Measurements from ENCODE around the gene ATP6V1B1.

Gene ATP6V1B1

DNA sequence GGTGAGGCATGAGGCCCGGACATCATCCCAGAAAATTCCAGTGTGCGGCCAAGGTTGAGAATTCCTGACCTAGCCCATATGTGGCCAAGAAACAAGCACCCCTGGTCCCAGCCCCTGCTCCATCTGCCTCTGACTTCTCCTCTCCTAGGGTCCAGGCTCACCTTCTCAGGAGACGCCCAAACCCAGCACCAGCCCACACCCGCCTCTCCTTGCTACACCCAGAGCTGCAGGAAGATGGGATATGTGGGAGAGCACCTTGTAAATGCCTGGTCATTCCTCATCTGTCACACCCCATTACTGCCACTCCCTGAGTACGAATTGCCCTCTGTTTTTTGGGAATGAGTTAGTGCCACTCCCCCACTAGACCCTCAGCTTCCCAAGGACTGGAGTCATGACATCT is 7.3 kb upstream of the ATP6V1B1 start:
- DNase-seq, result no peak

GRCh38 chr2:70930371-70931329 is 5.0 kb upstream of the ATP6V1B1 start:
- no peak for DNase-seq

GRCh38 chr2:70931376-70932000 is 4.2 kb upstream of the ATP6V1B1 start:
- no peak for DNase-seq

DNA sequence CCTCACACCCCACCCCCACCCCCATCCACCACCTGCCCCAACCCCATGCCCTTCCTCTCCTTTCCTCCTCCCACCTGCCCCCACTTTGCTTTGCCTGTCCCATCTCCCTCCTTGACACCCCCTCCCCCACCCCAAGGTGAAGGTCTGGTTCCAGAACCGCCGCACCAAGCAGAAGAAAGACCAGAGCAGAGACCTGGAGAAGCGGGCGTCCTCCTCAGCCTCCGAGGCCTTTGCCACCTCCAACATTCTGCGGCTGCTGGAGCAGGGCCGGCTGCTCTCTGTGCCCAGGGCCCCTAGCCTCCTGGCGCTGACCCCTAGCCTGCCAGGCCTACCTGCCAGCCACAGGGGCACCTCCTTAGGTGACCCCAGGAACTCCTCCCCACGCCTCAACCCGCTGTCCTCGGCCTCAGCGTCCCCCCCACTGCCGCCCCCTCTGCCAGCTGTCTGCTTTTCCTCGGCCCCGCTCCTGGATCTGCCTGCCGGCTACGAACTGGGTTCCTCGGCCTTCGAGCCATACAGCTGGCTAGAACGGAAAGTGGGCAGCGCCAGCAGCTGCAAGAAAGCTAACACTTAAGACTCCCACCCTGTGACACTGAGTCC is 3.0 kb upstream of the ATP6V1B1 start:
- no peak for DNase-seq

GRCh38 chr2:70934981-70935380 is 719 bp upstream of the ATP6V1B1 start:
- DNase-seq, result no peak

DNA sequence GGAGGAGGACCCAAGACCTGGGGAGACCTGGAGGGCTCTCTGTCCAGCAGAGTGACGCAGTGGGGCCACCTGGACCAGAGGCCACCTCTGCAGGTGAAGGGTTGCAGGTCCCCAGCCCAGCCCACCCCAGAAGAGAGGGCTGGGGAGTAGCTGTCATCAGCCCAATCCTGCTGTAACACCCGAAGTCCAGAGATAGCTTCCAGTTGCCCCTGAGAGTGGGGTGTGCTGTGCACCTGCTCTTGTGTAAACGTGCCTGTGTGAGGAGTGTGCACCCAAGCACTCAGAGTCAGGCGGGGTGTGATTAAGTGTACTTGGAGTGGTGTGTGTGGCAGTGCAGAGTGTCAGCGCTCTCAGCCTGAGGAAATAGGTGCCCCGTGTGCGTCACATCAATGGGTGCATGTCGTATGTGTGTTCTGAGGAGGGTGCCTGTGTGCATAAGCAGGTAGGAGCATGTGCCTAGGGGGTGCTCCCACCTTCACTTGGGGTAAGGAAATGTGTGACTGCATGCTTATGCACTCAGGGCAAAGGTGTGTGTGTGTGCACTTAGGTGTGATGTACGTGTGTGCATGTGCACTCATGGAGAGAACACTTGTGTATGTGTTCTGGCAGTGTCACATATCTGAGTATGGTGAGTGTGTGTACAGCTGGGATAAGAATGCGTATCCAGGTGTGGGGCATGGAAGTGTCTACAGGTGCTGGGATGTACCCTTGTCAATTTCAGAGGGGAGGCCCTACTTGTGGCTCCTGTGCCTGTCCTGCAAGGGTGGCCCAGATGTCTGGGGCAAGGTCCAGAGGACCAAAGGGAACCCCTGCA is 672 bp downstream of the ATP6V1B1 start:
- no peak for DNase-seq

DNA sequence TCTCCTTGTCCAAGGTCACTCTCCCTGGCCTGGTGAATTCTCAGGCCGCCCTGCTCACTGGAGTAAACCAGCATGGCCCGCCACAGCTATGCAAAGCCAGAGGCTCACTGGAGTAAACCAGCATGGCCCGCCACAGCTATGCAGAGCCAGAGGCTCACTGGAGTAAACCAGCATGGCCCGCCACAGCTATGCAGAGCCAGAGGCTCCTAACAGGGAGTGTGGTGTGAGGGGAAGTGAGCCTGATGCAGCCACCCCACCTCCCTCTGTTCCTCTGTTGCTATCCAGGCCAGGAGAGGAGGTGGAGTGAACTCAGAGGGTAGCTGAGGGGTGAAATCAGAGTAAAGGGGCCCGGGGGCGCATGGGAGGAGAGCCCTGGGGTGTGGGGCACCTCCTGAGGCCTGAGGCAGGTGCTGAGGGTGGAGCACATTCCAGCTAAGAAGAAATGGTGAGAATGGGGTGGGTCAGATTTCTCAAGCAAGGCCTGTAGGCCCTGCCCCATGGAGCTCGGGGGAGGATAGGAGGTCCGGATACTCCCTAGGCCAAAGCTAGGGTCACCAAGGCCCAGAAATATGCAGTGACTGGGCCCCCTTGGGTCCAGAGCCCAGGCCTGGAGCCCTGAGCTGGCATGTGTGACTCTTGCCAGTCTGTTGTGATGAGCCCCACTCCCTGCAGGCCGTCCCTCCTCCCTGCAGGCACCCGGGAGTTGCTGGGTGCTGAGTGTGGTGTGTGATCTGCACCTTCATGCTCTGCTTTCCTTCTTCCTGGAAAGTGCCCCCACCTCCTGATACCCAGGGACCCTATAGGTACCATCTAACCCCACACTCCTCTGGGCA is 1.5 kb downstream of the ATP6V1B1 start:
- DNase-seq, result no peak

- DNase-seq, result no peak
Measured at GRCh38 chr2:70937866-70938585, 2.3 kb downstream of the ATP6V1B1 start.

DNA sequence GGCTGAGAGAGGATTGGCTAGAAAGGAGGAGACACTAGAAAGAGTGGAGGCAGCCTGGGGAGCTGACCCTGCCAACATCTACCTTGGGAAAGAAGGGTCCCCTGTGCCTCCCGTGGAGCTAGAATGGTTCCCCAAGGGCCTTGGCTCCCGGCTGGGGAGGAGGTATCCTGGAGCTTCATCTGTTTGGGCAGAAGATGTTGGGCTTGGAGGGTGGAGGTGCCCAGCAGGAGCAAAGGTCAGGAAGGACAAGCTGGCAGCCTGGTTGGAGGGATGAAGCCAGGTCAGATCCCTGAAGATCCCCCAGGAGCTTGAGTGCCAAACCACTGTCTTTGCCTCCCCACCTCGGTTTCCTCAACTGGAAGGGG is 2.9 kb downstream of the ATP6V1B1 start:
- no peak for DNase-seq

DNA sequence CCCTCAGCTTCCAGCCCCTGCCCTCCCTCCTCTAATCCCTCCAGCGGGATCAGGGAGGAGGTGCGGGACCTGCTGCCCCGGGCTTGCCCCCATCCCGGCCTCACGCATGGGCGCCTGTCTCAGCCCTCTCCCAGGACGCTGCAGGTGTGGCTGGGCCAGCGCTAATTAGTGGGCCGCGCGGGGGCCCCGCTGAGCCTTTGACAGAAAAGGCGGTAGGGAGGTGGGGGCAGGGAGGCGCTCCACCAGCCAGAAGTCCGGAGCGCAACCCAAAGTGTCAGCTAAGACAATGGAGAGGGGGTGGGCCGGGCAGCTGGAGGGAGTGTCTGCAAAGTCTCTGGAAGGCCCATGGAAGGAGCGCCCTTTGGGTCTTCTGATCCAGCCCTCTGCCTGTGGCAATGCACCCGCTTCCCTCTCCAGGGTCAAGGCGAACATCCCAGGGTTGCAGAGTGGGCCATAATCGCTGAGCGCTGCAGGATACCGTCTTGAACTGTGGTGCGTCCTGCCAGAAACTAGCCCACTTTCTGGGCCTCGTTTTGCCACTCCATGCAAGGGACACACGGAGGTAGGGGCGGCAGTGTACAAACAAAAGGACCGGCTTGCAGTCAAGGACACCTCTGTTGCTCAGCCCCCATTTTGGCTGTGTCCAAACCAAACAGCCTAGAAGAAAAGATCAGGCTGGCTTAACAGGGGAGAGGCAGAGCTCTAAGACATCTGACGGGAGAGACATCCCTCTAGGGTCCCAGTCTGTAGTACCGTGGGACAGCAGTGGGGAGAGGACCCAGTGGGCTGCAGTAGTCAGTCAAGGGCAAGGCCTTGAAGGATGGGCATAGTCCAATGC is 3.5 kb downstream of the ATP6V1B1 start:
- DNase-seq, result no peak

DNA sequence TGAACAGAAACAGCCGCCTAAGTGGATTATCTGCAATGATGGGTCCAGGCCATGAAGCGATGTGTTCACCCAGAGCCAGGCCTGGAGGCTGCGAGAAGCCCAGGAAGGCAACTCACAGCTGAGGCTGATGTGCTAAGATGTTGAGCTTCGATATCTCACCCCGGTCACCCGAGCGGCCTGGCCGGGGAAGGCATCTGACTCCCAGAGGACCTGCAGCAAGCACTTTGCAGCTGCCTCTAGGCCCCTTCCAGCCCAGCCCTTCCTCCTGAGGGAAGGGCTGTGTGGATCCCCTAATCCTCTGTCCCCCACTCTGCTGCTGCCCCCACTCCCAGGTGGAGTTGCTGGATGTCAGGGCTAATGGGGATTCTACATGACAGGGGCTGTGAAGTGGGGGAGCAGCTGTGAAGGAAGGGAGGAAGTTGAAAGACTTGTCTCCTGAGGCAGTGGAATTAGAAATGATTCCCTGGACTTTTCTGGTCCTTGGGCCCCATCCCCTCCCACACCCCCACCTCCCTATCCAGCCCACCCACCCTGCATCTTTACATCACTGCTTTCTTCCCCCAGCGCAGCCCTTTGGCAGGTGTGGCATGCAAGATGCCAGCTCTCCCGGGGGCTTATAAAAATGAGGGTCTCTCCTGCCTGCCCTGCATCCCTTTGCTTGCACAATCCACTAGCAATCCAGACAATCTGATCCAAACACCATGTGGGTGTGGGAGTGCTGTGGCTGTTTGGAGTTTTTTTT is 4.3 kb downstream of the ATP6V1B1 start:
- DNase-seq, result peak; percentile 10

DNA sequence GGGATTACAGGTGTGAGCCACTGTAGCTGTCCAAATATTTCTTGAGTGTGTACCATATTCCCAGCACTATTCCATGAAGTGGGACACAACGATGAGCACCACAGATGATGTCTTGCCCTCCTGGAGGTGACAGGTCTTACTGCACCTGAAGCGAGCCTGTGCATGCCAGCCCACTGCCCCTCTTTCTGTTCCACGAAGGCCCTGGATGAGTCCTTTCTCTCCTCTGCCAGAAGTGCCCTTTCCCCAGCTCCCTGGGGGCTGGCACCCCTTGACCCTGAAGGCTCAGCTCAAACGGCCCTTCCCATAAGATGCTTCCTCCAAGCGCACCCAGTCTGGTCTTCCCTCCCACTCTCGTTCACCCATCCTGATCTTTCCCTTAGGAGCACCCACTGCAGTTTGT is 5.5 kb downstream of the ATP6V1B1 start:
- DNase-seq, result peak; percentile 11

DNA sequence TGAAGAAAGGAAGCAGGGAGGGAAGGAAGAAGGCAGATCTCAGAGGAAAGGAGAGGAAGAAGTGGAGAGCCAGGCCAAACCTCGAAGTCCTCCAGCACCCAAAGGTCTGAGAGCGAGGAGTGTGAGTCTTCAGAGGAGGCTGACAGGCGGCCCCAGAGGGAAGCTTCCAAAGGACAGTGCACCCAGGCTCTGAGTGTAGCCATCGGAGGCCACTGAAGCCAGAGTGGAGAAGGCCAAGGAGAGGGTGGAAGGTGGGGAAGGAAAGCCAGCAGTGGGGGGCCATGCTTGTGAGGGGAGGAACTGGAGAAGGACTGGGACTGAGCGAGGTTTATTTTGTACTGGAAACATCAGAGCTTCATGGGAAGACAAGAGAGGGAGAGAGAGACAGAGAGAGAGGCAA is 6.0 kb downstream of the ATP6V1B1 start:
- DNase-seq, result peak; percentile 1

DNA sequence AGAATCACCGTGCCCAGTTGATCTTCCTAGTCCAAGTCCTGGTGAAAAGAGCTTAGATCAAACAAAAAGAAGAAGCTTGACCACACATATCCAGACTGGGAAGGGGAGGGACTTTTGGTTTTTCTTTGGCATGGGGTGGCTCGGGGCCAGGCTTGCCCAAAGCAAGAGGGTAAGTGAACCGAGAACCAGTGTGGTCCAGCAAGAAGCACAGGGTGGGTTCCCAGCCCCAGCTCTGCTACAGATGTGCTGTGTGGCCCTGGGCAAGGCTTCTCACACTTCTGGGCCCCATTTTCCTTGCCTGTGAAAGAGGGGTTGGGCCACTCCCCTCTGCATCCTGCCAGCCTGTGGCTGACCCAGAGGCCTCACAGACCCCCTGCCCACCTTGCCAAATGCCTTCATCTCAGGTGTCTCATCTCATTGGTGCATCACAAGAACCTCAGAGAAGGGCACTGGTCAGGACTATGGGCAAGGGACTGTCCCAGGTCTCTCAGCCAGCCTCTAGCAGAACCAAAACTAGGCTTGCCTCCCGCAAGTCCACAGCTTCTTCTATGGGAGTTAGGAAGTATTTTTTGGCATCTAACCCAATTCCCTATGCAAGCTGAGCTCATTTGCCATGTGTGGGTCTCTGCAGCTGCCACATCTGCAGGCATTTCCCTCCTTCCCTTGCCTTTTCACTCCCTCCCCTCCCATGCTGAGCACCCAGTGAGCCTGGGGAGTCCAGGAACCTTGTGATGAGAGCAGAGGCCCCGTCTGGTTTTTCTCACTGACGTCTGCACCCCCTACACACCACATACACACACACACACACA is 6.9 kb downstream of the ATP6V1B1 start:
- DNase-seq, result no peak

DNA sequence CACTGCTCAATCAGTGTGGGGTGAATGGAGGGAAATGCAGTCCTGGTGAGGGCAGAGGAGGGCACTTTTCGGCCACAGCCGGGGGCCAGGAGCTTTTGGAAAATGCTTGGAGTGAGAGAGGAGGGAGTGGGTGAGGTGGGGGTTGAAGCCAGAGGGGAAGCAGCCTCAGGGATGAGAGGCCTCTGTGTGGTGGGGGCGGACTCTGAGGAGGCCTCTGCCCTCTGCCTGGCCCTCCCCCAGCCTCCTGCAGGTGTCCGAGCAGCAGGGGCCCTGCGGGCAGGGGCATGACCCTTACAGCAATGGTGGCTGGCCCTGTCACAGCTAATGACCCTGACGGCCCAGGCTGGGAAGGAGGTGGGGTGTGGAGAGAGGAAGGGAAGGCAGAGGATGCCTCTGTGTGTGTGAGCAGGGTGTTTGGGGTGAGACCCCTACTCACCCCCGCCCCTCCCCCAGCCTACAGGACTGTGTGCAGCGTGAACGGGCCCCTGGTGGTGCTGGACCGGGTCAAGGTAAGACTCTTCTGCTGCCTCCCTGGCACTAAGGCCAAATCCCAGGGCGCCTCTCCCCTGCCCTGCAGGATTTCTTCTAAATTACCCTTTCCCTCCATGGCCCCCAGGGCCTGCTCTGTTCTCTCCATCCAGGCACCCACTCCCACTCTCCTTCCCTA is 7.6 kb downstream of the ATP6V1B1 start:
- no peak for DNase-seq

- DNase-seq, result no peak
Measured at GRCh38 chr2:70944111-70944690, 8.5 kb downstream of the ATP6V1B1 start.

- DNase-seq, result no peak
Measured at GRCh38 chr2:70946832-70947442, 11.2 kb downstream of the ATP6V1B1 start.
